ENCODE measurements around the gene STARD13.

STARD13 gene

GRCh38 chr13:33307843-33308242 is 22.3 kb upstream of the STARD13 start:
- DNase-seq (ENCODE audit: low read depth in 2 of 2): no peak

GRCh38 chr13:33303855-33304597 is 18.5 kb upstream of the STARD13 start:
- DNase-seq (ENCODE audit: low read depth in 2 of 2): no peak

GRCh38 chr13:33299626-33300025 is 14.1 kb upstream of the STARD13 start:
- DNase-seq (ENCODE audit: low read depth in 2 of 2): no peak

- DNase-seq (ENCODE audit: low read depth in 2 of 2): no peak
Observed at GRCh38 chr13:33296793-33297425, 11.4 kb upstream of the STARD13 start.

- DNase-seq (ENCODE audit: low read depth in 2 of 2): no peak
Observed at GRCh38 chr13:33292712-33293111, 7.2 kb upstream of the STARD13 start.

- DNase-seq (ENCODE audit: low read depth in 2 of 2): no peak
Observed at GRCh38 chr13:33290421-33290965, 4.9 kb upstream of the STARD13 start.

GRCh38 chr13:33289966-33290365 is 4.4 kb upstream of the STARD13 start:
- DNase-seq (ENCODE audit: low read depth in 2 of 2): no peak

- no peak for DNase-seq (ENCODE audit: low read depth in 2 of 2)
Observed at GRCh38 chr13:33287142-33287882, 1.8 kb upstream of the STARD13 start.

- DNase-seq (ENCODE audit: low read depth in 2 of 2): no peak
Observed at GRCh38 chr13:33286128-33286527, 573 bp upstream of the STARD13 start.

GRCh38 chr13:33284916-33285315 is 639 bp downstream of the STARD13 start:
- no peak for DNase-seq (ENCODE audit: low read depth in 2 of 2)

GRCh38 chr13:33284031-33284430 is 1.5 kb downstream of the STARD13 start:
- no peak for DNase-seq (ENCODE audit: low read depth in 2 of 2)

GRCh38 chr13:33283195-33283911 is 2.2 kb downstream of the STARD13 start:
- DNase-seq (ENCODE audit: low read depth in 2 of 2): no peak

- no peak for DNase-seq (ENCODE audit: low read depth in 2 of 2)
Observed at GRCh38 chr13:33281951-33282595, 3.5 kb downstream of the STARD13 start.

GRCh38 chr13:33280923-33281322 is 4.6 kb downstream of the STARD13 start:
- DNase-seq (ENCODE audit: low read depth in 2 of 2): no peak

GRCh38 chr13:33280279-33280905 is 5.2 kb downstream of the STARD13 start:
- no peak for DNase-seq (ENCODE audit: low read depth in 2 of 2)

- no peak for DNase-seq (ENCODE audit: low read depth in 2 of 2)
Observed at GRCh38 chr13:33279414-33280278, 5.9 kb downstream of the STARD13 start.

GRCh38 chr13:33278913-33279312 is 6.6 kb downstream of the STARD13 start:
- no peak for DNase-seq (ENCODE audit: low read depth in 2 of 2)

GRCh38 chr13:33277946-33278345 is 7.6 kb downstream of the STARD13 start:
- DNase-seq (ENCODE audit: low read depth in 2 of 2): no peak

GRCh38 chr13:33277037-33277740 is 8.4 kb downstream of the STARD13 start:
- DNase-seq (ENCODE audit: low read depth in 2 of 2): no peak
